HG03342 (cell line): Measurements from ENCODE around the gene EIF4G3.
A peak's percentile ranks its signal among the peaks of the same experiment; 100 is the strongest.

Experiments used
- ATAC-seq: cut with Tn5 transposase; IDR thresholded peaks from one replicate; pipeline ENCODE4 v1.9.1; 2021; ENCODE audit warnings: mild to moderate bottlenecking, moderate library complexity; ENCODE audit not compliant: unreplicated experiment

Gene EIF4G3

DNA sequence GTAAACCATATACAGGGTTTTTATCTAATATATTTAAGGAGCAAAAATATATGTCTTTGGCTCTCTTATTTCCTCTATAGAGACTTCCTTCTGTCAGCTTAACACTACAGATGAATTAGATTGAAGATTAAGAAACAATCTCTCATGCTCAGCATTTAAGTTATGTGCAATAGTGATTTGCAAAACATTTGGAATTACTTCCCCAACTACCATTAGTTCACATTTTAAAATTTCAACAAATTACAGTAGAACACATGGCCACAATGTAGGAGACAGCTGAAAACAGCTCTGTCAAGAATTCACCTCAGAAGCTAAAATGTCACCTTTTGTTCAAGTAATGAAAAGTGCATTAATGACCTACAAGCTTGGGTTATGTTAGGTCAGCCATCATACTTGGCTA, 177.9 kb downstream of the EIF4G3 start:
- no peak for ATAC-seq

DNA sequence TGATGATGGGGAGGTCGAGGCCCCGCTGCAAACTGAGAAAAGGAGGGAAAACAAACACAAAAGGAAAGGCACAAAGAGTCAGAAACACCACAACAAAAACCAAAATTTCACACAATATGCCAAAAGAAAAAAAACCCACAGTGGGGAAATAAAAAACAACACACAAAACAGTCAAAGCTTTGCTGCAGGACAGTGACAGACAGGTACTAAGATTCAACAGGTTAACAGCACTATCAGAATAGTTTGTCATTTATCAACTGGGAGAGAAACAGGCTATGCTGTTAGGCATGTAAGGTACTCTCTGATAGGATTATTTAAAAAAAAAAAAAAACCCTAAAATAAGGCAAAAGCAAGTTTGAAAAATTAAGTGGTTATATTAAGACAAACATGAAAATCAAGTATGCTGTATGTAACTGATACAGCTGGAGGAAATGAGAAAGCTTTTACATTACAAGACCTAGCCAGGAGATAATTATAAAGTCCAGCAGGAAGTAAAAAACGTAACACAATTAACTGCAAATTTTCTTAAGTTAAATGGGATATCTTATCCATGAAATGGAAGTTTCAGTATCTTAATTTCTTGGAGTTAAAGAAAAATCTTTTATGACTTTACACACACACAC, 179.0 kb downstream of the EIF4G3 start:
- no peak for ATAC-seq

DNA sequence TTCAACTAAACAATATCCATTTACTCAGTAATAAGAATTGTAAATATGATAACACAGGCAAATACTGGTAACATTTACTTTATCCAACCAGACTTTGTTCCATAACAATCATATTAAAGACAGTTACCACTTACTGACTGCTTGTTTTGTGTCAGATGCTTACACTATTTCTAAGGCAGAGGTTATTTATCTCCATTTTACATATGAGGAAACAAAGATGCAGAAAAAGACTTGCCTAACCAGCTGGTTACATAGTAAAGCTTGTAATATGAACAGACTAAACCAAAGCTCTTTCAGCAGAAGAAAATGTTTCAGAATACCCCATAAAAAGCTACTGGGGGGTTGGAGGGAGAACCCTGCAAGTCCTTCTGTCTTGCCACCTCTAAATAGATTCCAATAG, 180.1 kb downstream of the EIF4G3 start:
- ATAC-seq, result no peak

DNA sequence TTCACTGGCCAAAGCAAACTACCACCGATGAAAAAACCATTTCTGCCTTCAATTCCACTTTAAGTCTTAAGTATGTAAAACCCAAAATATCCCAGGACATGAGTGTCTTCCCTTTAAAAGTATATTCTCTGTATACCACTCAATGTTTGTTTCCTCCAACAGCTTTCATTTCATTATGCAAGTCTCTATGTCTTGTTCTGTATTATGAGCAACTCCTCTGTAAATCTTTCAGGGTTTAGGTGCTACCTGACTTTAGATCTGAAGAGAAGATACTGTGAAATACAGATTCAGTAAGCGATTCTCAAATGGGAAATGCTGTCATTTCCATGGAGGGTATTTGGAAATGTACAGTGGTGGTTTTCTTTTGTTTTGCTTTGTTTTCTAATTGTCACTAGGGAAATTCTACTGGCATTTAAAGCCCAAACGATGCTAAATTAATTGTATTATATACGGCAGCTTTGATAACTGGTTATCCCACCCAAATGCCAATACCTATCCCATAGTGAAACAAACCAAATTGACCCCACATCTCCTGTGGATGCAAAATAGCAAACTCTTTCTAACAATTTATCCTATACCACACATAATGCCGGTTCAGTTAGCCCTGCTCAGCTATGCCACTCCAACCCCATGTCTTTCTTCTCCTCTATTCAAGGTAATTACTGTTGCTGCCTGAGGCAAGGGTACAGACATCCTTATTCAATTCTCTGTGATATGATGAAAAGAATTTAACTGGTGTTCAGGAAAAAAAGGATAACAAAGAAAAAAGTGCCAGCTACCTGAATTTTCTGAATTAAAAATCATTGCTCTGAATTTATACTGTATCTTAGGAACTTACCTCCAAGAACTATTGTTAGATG, 182.8 kb downstream of the EIF4G3 start:
- ATAC-seq, result no peak

DNA sequence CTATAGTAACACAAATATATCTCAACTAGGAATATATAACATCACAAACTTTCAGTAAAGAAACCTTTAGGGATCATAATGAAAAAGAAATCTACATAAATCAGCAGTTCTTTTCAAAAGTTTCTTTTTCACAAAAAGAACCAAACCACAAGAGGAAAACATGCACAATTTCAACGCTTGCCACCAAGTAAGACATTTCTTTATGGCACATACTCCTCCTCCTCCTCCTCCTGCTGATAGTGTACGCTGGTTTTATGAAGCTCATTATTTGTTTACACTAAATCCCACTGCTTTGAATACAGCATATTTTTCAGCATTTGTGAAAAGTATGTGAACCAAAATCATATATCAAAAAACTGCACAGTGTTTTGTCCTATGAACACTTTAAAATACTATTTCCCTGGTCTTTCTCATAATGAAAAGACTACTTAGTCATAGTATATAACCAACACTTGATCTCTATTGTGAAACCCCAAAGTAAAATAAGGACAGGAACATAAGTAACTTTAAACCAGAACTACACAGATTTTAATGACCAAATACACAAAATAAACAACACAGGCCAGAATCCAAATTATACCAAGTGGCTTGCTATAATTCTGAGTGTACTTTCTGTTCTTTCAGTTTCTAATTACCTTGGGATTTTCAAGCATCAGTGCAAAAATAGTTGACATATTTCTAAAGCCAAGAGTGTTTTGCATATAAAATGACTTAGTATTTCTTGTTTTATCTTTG, 184.2 kb downstream of the EIF4G3 start:
- no peak for ATAC-seq

DNA sequence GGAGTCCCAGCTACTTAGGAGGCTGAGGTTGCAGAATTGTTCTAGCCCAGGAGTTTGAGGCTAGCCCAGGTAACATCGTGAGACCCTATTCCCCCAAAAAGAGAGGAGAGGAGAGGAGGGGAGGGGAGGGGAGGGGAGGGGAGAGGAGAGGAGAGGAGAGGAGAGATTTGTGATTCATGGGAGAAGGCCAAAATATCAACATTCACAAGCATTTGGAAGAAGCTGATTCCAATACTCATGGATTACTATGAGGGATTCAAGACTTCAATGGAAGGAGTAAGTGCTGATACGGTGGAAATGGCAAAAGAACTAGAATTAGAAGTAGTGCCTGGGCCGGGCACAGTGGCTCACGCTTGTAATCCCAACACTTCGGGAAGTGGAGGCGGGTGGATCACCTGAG, 187.8 kb downstream of the EIF4G3 start:
- no peak for ATAC-seq

DNA sequence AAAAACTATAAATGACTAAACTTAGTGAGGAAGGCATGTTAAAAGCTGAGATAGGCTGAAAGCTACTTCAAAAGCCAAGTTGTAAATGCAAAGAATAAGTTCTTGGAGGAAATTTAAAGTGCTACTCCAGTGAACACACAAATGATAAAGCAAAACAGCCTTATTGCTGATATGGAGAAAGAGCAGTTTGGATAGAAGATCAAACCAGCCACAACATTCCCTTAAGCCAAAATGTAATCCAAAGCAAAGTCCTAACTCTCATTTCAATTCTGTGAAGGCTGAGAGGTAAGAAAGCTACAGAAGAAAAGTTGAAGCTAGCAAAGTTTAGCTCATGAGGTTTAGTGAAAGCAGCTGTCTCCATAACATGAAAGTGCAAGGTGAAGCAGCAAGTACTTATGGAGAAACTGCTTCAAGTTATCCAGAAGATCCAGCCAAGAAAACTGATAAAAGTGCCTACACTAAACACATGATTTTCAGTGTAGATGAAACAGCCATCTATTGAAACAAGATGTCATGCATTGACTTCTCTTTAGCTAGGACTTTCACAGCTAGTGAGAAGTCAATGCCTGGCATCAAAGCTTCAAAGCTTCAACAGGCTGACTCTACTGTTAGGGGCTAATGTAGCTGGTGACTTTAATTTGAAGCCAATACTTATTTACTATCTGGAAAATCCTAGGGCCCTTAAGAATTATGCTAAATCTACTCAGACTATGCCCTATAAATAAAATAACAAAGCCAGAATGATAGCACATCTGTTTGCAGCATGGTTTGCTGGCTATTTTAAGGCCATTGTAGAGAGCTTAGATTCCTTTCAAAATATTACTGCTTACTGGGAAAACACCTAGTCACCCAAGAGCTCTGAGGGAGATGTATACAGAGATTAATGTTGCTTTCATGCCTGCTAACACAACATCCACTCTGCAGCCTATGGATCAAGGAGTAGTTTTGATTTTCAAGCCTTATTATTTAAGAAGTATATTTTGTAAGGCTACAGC, 188.6 kb downstream of the EIF4G3 start:
- no peak for ATAC-seq

DNA sequence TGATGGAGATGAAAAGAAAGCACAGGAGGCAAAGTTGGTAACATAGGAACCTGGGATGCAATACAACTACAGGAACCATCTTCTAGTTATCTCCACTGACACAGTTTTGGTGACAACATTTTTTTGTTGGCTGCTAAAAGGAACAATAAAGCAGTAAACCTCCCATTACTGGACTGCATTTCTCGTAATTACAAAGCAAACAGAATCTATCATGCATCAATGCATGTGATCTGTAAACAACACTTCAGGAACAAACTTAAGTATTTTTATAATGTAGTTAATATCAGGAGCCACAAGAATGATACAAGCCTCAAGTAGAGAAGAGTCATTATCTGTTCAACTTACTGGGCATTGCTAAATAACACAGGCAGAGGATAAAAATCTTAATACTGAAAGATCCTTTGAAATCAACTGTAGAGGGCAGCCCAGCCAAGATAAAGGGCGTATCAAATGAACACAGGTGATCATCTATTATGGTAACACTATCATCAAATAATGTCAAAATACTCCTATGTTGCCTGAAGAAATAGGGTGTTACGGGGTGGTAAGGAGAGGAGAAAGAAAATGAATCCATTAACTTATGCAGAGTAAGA, 193.3 kb downstream of the EIF4G3 start:
- ATAC-seq, result no peak

DNA sequence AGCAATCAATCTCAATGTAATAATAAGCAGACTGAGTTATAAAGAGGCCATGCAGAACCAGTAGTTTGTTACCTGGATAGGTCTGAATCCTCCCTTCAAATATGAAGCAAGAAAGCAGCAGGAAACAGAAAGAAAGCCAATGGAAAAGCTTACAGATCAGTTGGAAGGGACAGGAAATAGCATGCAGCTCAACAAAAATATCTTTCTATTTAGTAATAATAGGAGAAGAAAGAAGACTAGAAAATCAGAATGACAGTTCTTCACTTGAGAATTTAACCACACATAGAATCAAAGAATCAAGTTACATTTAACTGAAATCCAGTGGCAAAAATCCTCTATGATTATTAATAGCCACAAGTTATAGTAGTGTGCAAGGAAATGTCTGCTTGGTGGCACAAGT, 194.4 kb downstream of the EIF4G3 start:
- ATAC-seq, result no peak

DNA sequence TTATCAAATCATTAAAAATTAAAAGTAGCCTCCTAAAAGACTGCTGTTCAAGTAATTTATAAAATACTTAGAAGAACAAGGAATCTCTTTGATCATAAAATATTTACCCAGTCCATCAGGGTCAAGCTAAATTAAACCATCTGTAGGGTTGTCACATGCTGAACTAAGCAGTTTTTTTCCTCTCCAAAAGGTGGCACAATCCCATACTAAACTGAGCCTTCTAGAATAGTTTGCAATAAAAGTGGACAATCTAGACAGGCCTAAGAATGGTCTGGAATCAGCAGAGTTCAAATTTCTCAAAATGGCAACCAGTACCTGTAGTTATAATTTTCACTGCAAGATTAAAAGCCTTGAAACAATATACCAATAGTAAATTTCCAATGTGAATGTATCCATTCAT, 194.8 kb downstream of the EIF4G3 start:
- no peak for ATAC-seq

DNA sequence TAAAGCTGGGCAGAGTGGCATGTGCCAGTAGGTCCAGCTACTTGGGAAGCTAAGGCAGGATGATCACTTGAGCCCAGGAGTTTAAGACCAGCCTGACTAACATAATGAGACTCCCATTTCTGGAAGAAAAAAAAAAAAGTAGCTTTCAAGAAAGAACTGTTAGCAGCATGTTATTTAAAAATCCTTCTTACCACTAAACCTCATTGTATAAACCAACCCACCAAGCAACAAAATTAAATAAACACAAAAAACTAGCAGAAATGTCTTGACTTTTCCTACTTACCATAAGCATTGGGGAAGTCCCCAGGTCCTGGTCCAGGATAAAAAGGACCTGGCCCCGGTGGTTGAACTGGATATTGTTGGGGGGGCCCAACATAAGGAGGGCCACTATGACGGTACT, 196.6 kb downstream of the EIF4G3 start:
- ATAC-seq, result no peak

DNA sequence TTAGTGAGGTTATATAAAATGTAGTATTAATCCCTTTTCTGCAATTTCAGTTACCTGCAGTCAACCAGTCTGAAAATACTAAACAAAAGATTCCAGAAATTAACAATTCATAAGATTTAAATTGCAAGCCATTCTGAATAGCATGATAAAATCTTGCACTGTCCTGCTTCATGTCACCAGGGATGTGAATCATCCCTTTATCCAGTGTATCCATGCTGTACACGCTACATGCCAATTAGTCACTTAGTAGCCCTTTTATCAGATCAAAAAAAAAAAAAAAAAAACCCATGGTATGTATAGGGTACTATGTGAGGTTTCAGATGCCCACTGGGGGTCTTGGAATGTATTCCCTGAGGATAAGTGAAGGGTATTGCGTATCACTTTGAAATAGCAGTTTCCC, 198.3 kb downstream of the EIF4G3 start:
- ATAC-seq, result no peak

DNA sequence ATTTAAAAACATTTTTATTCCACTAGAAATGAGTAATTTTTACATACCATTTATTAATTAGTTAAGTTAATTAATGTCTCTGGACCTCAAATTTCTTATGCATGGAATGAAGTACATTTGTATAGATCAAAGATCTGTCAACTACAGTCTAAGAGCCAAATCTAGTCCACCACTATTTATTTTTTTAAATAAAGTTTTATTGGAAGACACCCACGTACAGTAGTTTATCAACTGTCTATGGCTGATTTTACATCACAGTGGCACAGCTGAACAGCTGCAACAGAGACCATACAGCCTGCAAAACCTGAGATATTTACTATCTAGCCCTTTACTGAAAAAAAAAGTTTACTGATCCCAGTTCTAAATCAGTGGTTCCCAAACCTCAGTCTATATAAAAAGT, 201.0 kb downstream of the EIF4G3 start:
- ATAC-seq, result no peak

DNA sequence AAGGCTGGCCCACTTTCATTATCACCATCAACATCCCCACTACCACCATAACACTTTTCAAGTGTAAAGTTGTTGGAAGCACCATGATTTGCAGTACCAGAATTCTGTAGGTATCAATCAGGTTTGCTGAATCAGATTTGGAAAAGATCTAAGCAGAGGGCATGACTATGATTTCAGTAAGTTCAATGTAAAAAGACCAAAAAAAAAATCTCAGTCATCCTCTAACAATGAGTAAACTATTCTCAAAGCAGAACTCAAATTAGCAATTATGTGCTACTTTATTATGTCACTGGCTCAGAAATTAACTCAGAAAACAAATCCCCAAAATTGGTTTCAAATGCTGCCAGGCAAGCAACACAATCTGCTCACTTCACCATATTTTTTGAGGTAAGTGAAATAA, 201.7 kb downstream of the EIF4G3 start:
- no peak for ATAC-seq

DNA sequence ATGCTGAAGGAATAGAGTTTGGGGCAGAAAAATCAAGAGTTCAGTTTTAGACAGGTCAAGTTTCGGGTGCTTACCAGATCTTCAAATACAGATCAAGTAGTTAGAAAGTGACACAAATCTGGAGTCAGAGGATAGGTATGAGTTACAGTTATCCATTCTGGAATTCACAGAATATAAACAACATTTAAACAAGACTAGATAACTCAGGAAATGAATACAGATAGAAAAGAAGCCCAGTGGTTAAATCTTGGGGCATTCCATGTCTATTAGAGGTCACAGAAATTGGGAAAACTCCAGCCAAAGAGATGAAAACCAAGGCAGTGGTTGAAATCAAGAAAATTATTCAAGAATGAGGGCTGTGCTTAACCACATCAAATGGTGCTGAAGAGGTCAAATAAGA, 202.6 kb downstream of the EIF4G3 start:
- no peak for ATAC-seq

DNA sequence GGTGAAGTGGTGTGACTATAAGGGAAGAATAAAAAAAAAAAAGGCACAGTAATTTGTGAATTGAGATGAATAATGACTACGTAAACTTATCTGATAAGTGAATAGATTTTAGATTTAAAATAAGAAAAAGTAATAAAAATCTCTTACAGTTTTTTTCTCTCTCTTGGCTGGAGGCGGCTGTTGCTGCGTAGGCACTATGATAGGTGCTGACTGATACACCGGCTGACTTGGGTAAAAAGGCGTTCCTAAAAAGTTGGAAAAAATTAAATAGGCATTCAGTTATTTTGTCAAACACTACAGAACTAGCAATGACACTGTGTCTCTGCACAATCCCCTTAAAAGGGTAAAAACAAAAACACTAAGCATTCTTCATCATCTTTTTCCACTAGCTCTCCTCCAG, 203.8 kb downstream of the EIF4G3 start:
- no peak for ATAC-seq

DNA sequence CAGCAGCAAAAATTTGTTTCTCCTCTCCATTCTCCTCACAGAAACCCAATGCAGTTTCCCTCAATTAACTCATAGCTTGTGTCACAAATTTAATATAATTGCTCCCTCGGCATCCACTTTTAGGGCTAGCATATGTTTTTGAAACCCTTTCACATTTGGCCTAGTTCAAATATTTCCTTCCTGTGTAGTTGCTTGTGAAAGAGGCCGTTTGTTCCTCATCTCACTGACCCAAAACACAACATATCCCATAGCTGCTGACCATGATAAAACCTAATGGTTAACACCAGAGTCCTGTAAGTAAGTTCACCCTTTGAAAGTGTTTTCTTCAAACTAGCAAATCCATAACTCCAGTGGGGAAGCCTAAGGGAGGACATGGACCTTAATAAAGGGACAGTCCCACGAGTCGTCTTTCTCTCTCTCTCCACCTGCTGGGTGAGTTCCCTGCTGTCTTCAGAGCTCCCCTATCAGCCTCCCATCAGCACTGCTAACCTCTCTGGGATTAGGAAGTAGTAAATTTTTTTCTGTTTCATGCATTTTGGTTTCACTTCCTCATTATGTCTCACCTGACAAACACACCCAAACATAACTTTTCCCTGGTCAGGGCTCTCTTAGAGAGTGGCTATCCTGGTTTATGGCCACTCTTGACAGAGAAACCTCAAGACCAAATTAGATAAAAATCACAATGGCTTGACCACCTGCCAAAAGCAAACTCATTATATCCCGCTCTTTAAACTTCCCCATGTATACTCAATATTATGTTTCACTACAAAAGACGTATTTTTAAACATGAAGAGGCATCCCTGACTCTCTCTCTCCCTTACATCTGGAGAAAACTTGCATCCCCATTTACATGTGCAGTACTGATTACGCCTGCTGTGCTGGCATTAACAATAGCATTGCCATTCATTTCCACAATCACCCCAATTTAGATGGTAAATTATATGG, 211.9 kb downstream of the EIF4G3 start:
- ATAC-seq, result peak; percentile 88

DNA sequence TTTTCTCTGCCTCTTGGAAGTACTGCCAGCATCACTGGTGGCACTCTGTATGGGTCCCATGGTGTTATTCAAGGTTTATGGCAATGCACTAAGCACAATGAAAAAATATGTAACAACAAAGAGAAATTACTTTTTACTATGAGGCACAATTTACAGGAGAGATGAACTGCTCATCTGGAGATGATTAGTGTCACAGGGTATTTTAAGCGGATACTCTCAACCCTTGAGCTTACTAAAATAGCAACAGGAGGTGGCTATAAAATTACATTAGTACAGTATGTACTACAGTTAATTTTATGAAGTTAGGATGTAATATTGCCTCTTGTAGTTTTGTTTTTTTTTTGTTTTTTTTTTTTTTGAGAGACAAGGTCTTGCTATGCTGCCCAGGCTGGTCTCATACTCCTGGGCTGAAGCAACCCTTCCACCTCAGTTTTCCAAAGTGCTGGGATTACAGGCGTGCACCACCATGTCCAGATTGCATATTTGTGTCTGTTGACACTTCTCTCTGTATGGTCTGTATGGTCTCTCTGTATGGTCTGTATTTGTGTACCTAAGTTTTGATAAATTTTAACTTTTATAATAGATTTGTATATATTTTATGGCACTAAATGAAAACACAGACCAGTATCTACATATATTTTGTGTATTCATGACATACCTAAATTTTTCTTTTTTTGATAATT, 214.0 kb downstream of the EIF4G3 start:
- no peak for ATAC-seq

DNA sequence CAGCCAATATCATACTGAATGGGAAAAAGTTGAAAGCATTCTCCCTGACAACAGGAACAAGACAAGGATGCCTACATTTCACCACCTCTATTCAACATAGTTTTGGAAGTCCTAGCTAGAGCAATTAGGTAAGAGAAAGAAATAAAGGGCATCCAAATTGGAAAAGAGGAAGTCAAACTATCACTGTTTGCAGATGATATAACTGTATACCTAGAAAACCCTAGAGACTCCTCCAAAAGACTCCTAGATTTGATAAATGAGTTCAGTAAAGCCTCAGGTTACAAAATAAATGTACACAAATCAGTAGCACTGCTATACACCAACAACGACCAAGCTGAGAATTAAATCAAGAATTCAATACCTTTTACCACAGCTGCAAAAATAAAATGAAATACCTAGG, 218.3 kb downstream of the EIF4G3 start:
- no peak for ATAC-seq
